ENCODE measurements around the gene SLC12A8. TPM values are rescaled to one million over a fixed set of nuclear protein-coding genes. Genes with fewer than 3 reads are reported as not detected.

Gene SLC12A8
- total RNA-seq, 4 donors from 2014 or later = 1.0 TPM; not detected in 3

GRCh38 chr3:125032683-125033082 lies 179.9 kb downstream of the SLC12A8 start:
- Histone ChIP-seq H3K4me3 (no peak overlapping the region), H3K9me3 (no peaks in the 10 kb centered on the region), H3K27me3 (no peaks in the 10 kb centered on the region), H3K4me1 (peaks cover 17 to 27% of the 10 kb centered on the region in 2 donors), H3K36me3 (peaks cover 0 to 13% of the 10 kb centered on the region in 2 donors), H3K27ac (peak overlapping the region in 1 of 4 donors; percentile 30)
- intact Hi-C loops (cut with DNase I; ENCODE audit: low total_unique reads) = no loop called here
- TF ChIP-seq CTCF (IDR thresholded peaks at IDR 0.05 in 4 of 5, conservative IDR thresholded peaks at IDR 0.05 in 1 of 5) (no peak), POLR2A (IDR thresholded peaks at IDR 0.05) (no peak)
- ATAC-seq (peak; percentile 18 to 19), DNase-seq (no peak)
- in situ Hi-C loops (cut with MboI; ENCODE audit: low sequenced_read_pairs in 4 of 4) = no loop called here

Small RNA genes within 50 kb of the gene (microRNA-seq; reads per million reads assigned to microRNA genes)
- gene MIR5092 (ENCODE audit: borderline replicate concordance in 2 of 2) = 0 reads per million in 2 donors

Other genes starting within 250 kb of the SLC12A8 start
- 10 to 100 TPM in 3 of 4 donors, 1 to 10 TPM in 1; 9.8 to 27.1 (median 17.6) TPM for gene HEG1, start 156.8 kb downstream of the SLC12A8 start, total RNA-seq
- 10 to 100 TPM; 17.0 to 34.9 (median 20.0) TPM for gene ZNF148, start 162.6 kb upstream of the SLC12A8 start, total RNA-seq